ENCODE measurements around the gene PCYOX1L. TPM values are rescaled to one million over a fixed set of nuclear protein-coding genes. Genes with fewer than 3 reads are reported as not detected.

Gene PCYOX1L
- total and polyA plus RNA-seq, 2 of the 8 experiments (the other 6 are each of a cell fraction or from before 2014, with no cell fraction given), result 6.8 to 17.2 TPM

- Histone ChIP-seq H3K18ac (ENCODE audit: extremely low read depth, low read length) (no peak overlapping the region), H3K36me3 (ENCODE audit: control insufficient read depth in 2 of 4, insufficient read depth in 4 of 4, low read length in 3 of 4) (no peaks in the 10 kb centered on the region), H2BK15ac (ENCODE audit: low read length) (no peak overlapping the region), H2AFZ (ENCODE audit: low read length) (no peak overlapping the region), H3K4me2 (ENCODE audit: insufficient read depth in 1 of 2, low read depth in 2 of 2, low read length in 2 of 2) (no peak overlapping the region), H3K9ac (replicated peaks in 1 of 4; ENCODE audit: extremely low read depth in 1 of 4, low read depth in 3 of 4, low read length in 3 of 4) (no peak overlapping the region), H3K27me3 (replicated peaks in 1 of 4; ENCODE audit: control insufficient read depth in 3 of 4, extremely low read depth in 1 of 4, insufficient read depth in 3 of 4, low read length in 3 of 4) (no peaks in the 10 kb centered on the region), H4K5ac (ENCODE audit: insufficient read length, low read depth, low read length) (no peak overlapping the region), H3K9me3 (ENCODE audit: insufficient read depth in 2 of 2, low read depth in 1 of 2, low read length in 1 of 2) (no peaks in the 10 kb centered on the region), H3K14ac (ENCODE audit: insufficient read length) (no peak overlapping the region), H2AK5ac (ENCODE audit: low read depth, low read length) (no peak overlapping the region), H4K8ac (ENCODE audit: extremely low read depth, insufficient read depth, low read length) (peak overlapping the region; percentile 14; the same call in 1 of the 2 replicates), H2BK120ac (replicated peaks; ENCODE audit: low read depth, low read length) (no peak overlapping the region), H3K4me3 (ENCODE audit: extremely low read depth in 1 of 4, insufficient read depth in 2 of 4, low read depth in 3 of 4, low read length in 4 of 4) (no peak overlapping the region), H4K20me1 (replicated peaks in 1 of 2; ENCODE audit: control insufficient read depth in 1 of 2, insufficient read depth in 2 of 2, low read length in 2 of 2) (no peaks in the 10 kb centered on the region), H3K79me1 (ENCODE audit: low read depth, low read length) (no peaks in the 10 kb centered on the region), H2BK20ac (ENCODE audit: low read length) (no peak overlapping the region), H3K23ac (ENCODE audit: insufficient read length) (no peak overlapping the region), H3K4ac (replicated peaks; ENCODE audit: insufficient read length, low read depth, low read length) (no peak overlapping the region), H2BK12ac (ENCODE audit: low read depth, low read length) (no peak overlapping the region), H3K4me1 (replicated peaks in 1 of 4; ENCODE audit: control insufficient read depth in 3 of 4, insufficient read depth in 4 of 4, low read length in 3 of 4) (no peaks in the 10 kb centered on the region; a peak in 4 of 7 replicates), H3K79me2 (ENCODE audit: control insufficient read depth in 1 of 2, insufficient read depth in 2 of 2, low read length in 2 of 2) (no peaks in the 10 kb centered on the region), H3K23me2 (ENCODE audit: low read depth, low read length) (no peaks in the 10 kb centered on the region), H3K56ac (replicated peaks; ENCODE audit: insufficient read length, low read depth, low read length) (no peak overlapping the region), H2BK5ac (ENCODE audit: low read depth, low read length) (no peak overlapping the region), H4K91ac (replicated peaks; ENCODE audit: insufficient read length, low read length) (no peak overlapping the region), H3K27ac (ENCODE audit: low read depth, low read length) (no peak overlapping the region)
- FAIRE-seq, result no peak
- no peak for DNase-seq (ENCODE audit: low read depth in 1 of 2, low spot score in 2 of 2)
- CTCF ChIA-PET (ENCODE audit: partially characterized antibody), result interaction anchor here (0.6 to 46.1 kb wide), 10 partner anchors 8 to 189 kb away, joined by 3 to 1310 read pairs (median 4); partner anchors contain the start of genes GRPEL2 and IL17B
- TF ChIP-seq USF2 (IDR thresholded peaks at IDR 0.05; ENCODE audit: low read length), result no peak
- TF ChIP-seq SIRT6 (IDR thresholded peaks at IDR 0.05; ENCODE audit: low read length), result no peak
- TF ChIP-seq JUN (IDR thresholded peaks at IDR 0.05; ENCODE audit: low read depth, low read length), result no peak
- TF ChIP-seq CEBPB (IDR thresholded peaks at IDR 0.05; ENCODE audit: low read depth, low read length), result no peak
- no peak for TF ChIP-seq CBX8 (IDR thresholded peaks at IDR 0.05; ENCODE audit: borderline replicate concordance, low read depth, low read length)
- TF ChIP-seq NANOG (IDR thresholded peaks at IDR 0.05; ENCODE audit: insufficient read depth, low read depth, low read length, poor library complexity, severe bottlenecking), result no peak
- TF ChIP-seq TEAD4 (IDR thresholded peaks at IDR 0.05; ENCODE audit: low read depth, low read length), result no peak
- 93% methylated on average over 12 of the region's 12 CpGs; no CpG with 5 or more reads in 1 of the 2 experiments for WGBS, 2 experiments (ENCODE audit: extremely low coverage in 1 of 2, insufficient coverage in 1 of 2, insufficient read length in 1 of 2, insufficient replicate concordance in 2 of 2, low coverage in 1 of 2, low lambda C conversion rate in 2 of 2, missing lambda C conversion rate in 1 of 2)
- POLR2A ChIA-PET (ENCODE audit: partially characterized antibody), result interaction anchor here (0.6 to 1.4 kb wide), 3 partner anchors 9 to 1244 kb away, joined by 3 to 6 read pairs (median 4); no protein-coding TSS in a partner anchor
Observed at GRCh38 chr5:149376104-149376503, 18.3 kb downstream of the PCYOX1L start.
